K562 (cell line): ENCODE measurements around the gene DGCR8. TPM values are rescaled to one million over a fixed set of nuclear protein-coding genes. Genes with fewer than 3 reads are reported as not detected.

Experiments used
- ATAC-seq: fragments of 200-7000 bp; cut with Tn5 transposase; 3 replicates; pipeline ENCODE4 v1.9.1; 2020; ENCODE audit warnings: moderate library complexity
- BruUV-seq: library from RNA; stranded (reverse); fragments of 400-500 nt; replicated peaks from 2 replicates; lab custom pipeline; 2021; lab: Mats Ljungman, UMichigan
- CTCF ChIA-PET: fragments of 300-600 bp; formaldehyde crosslinking; extraction: SDS; loops from one replicate; lab custom pipeline; 2021; ENCODE audit warnings: low intra/inter-chr PET ratio; lab: Yijun Ruan, JAX
- POLR2A ChIA-PET: fragments of 300-600, 350-650 bp; sonication (Branson Sonifier 250); formaldehyde crosslinking; extraction: SDS; loops from one replicate; lab custom pipeline; 2021; ENCODE audit warnings: antibody characterized with exemption, inconsistent platforms; lab: Yijun Ruan, JAX
- DNase-seq, 4 experiments: peaks; one replicate each; pipeline versions ENCODE4 v3.0.0 to v3.0.0-alpha.2; 2011 to 2018; ENCODE audit warnings: low spot score in 3 of 4, mixed read lengths in 3 of 4; ENCODE audit errors: extremely low read depth in 1 of 4
- FAIRE-seq: peaks from 2 replicates; lab custom pipeline; 2011; peaks lifted over from hg19 to GRCh38; lab: Jason Lieb, UNC
- H2AFZ ChIP-seq: 2 replicates; pipeline ENCODE4 v1.6.0; 2011; ENCODE audit warnings: low read depth, low read length, control low read depth, inconsistent platforms
- H3K27ac ChIP-seq: fragments of 200-600 bp; 3 replicates; pipeline ENCODE4 v1.8.0; 2011; ENCODE audit warnings: low read depth, mild to moderate bottlenecking, control low read depth, inconsistent platforms, low read length, moderate library complexity, mixed read lengths; ENCODE audit errors: extremely low read depth
- H3K27me3 ChIP-seq, 2 experiments: fragments of 300-600 bp in 1 of 2; 2 replicates in 1 of 2; 3 replicates in 1 of 2; pipeline versions ENCODE4 v1.6.0 to v1.8.0; 2011; ENCODE audit warnings: inconsistent platforms in 2 of 2, low read length in 2 of 2, mild to moderate bottlenecking in 1 of 2, mixed read lengths in 1 of 2, moderate library complexity in 1 of 2; ENCODE audit not compliant: control insufficient read depth in 2 of 2, insufficient read depth in 2 of 2
- H3K36me3 ChIP-seq: fragments of 300-600 bp; 3 replicates; pipeline ENCODE4 v1.8.0; 2011; ENCODE audit warnings: mild to moderate bottlenecking, low read length, inconsistent platforms; ENCODE audit not compliant: control insufficient read depth, insufficient read depth
- H3K4me1 ChIP-seq, 2 experiments: fragments of 200-600 bp in 1 of 2; replicated peaks in 1 of 2; 2 replicates in 1 of 2; 3 replicates in 1 of 2; pipeline versions ENCODE4 v1.5.1 to v1.8.0; 2011; ENCODE audit warnings: inconsistent platforms in 2 of 2, low read length in 2 of 2, mild to moderate bottlenecking in 1 of 2, mixed read lengths in 1 of 2, moderate library complexity in 1 of 2; ENCODE audit not compliant: control insufficient read depth in 2 of 2, insufficient read depth in 2 of 2
- H3K4me2 ChIP-seq: 2 replicates; pipeline ENCODE4 v1.6.1; 2011; ENCODE audit warnings: low read length, control low read depth, inconsistent platforms, mixed read lengths; ENCODE audit not compliant: insufficient read depth
- H3K4me3 ChIP-seq: fragments of 200-600 bp; sonication (generic), shearing (Covaris generic); 2 replicates; pipeline ENCODE4 v1.5.1; 2016; ENCODE audit warnings: control low read depth, inconsistent platforms
- H3K79me2 ChIP-seq: fragments of 200-600 bp; 3 replicates; pipeline ENCODE4 v1.8.0; 2011; ENCODE audit warnings: low read length, inconsistent platforms; ENCODE audit not compliant: control insufficient read depth, insufficient read depth
- H3K9ac ChIP-seq, 2 experiments: 2 replicates each; pipeline versions ENCODE4 v1.6.0 to v1.6.1; 2011; ENCODE audit warnings: low read depth in 2 of 2, low read length in 2 of 2, control low read depth in 1 of 2, inconsistent platforms in 1 of 2, mild to moderate bottlenecking in 1 of 2, mixed read lengths in 1 of 2; ENCODE audit not compliant: insufficient read depth in 1 of 2
- H3K9me1 ChIP-seq: one replicate; pipeline ENCODE4 v1.6.0; 2011; ENCODE audit warnings: inconsistent platforms, mild to moderate bottlenecking, low read length, moderate library complexity; ENCODE audit not compliant: control insufficient read depth, insufficient read depth
- H3K9me3 ChIP-seq: replicated peaks from 2 replicates; pipeline ENCODE4 v1.5.1; 2011; ENCODE audit warnings: low read depth, low read length, inconsistent platforms; ENCODE audit not compliant: control insufficient read depth, insufficient read depth
- H4K20me1 ChIP-seq: replicated peaks from 2 replicates; pipeline ENCODE4 v1.6.1; 2011; ENCODE audit warnings: low read length, inconsistent platforms, mixed read lengths; ENCODE audit not compliant: control insufficient read depth, insufficient read depth
- ATF6 ChIP-seq: sonication (generic); formaldehyde crosslinking; IDR thresholded peaks from 2 replicates; pipeline ENCODE4 v1.4.0; 2020; ENCODE audit warnings: mild to moderate bottlenecking, missing genetic modification reagents
- GABPB1 ChIP-seq: sonication (generic); formaldehyde crosslinking; IDR thresholded peaks from 2 replicates; pipeline ENCODE4 v1.8.0; 2022; ENCODE audit warnings: mild to moderate bottlenecking, missing genetic modification reagents
- GATAD2A ChIP-seq: fragments of 450-650 bp; IDR thresholded peaks from 2 replicates; pipeline ENCODE4 v1.6.1; 2017
- HBP1 ChIP-seq: fragments of 450-650 bp; formaldehyde crosslinking; IDR thresholded peaks from 2 replicates; pipeline ENCODE4 v1.4.0; 2022; ENCODE audit warnings: missing genetic modification characterization
- MYNN ChIP-seq, 2 experiments: sonication (generic); formaldehyde crosslinking in 1 of 2; IDR thresholded peaks; 2 replicates each; pipeline versions ENCODE4 v1.5.0 to v1.6.1; 2016 to 2020; ENCODE audit warnings: antibody characterized with exemption in 1 of 2, missing genetic modification reagents in 1 of 2
- PHTF2 ChIP-seq: fragments of 250-450 bp; sonication (Bioruptor Pico); IDR thresholded peaks from 2 replicates; pipeline ENCODE4 v1.5.0; 2021; ENCODE audit warnings: mild to moderate bottlenecking
- POLR3A ChIP-seq: IDR thresholded peaks from 2 replicates; pipeline ENCODE4 v1.6.1; 2011; ENCODE audit warnings: borderline replicate concordance, mild to moderate bottlenecking, moderate library complexity; ENCODE audit not compliant: insufficient read length, insufficient read depth; ENCODE audit errors: extremely low read depth
- PURB ChIP-seq: sonication (generic); formaldehyde crosslinking; IDR thresholded peaks from 2 replicates; pipeline ENCODE4 v1.9.0; 2021; ENCODE audit warnings: low read depth, mild to moderate bottlenecking, missing genetic modification reagents
- RBFOX2 ChIP-seq: fragments of 200-400 bp; formaldehyde crosslinking; IDR thresholded peaks from 2 replicates; pipeline ENCODE4 v1.6.1; 2017; ENCODE audit warnings: low read depth, mild to moderate bottlenecking, low read length, moderate library complexity
- SETDB1 ChIP-seq: IDR thresholded peaks from one replicate; pipeline ENCODE4 v1.6.1; 2012; ENCODE audit warnings: low read length, control low read depth, inconsistent platforms
- SMAD2 ChIP-seq: fragments of 150-350 bp; IDR thresholded peaks from 2 replicates; pipeline ENCODE4 v1.6.1; 2014; ENCODE audit warnings: low read depth, mild to moderate bottlenecking, low read length
- ZKSCAN3 ChIP-seq: fragments of 250-450 bp; sonication (Bioruptor Pico); IDR thresholded peaks from 2 replicates; pipeline ENCODE4 v1.4.0; 2020
- ZKSCAN8 ChIP-seq: fragments of 200-800 bp; sonication (Bioruptor generic); IDR thresholded peaks from 2 replicates; pipeline ENCODE4 v1.6.1; 2016; ENCODE audit warnings: missing genetic modification characterization, missing compliant biosample characterization
- WGBS: fragments of 100-300 bp; shearing (Covaris generic); methylation state at CpG from one replicate; pipeline ENCODE4 v1.1.6; 2016; ENCODE audit warnings: low coverage, mixed read lengths; ENCODE audit not compliant: insufficient coverage; ENCODE audit errors: missing lambda C conversion rate; 5-methylcytosine and 5-hydroxymethylcytosine counted together
- in situ Hi-C: fragments of 300-500 bp; cut with MboI; formaldehyde crosslinking; loops from 4 replicates; pipeline ENCODE4 v1.15.0; 2018; ENCODE audit warnings: inconsistent platforms, mixed read lengths
- intact Hi-C: fragments of 100-400 bp; cut with micrococcal nuclease; formaldehyde crosslinking; loops from 2 replicates; pipeline ENCODE4 v1.14.2; 2022
- polyA plus RNA-seq, 8 experiments: library from polyadenylated mRNA; depleted of rRNA in 4 of 8; stranded (reverse) in 5 of 8; unstranded in 3 of 8; fragments of >200 nt; fragmentation: Nextera tagmentation in 2 of 8; fragmentation: Illumina TruSeq in 1 of 8; extraction: Ambion mirVana in 2 of 8; extraction: Trizol in 1 of 8; gene quantifications; 2 replicates each; pipeline versions ENCODE4 v1.2.1 to v1.2.3, GENCODE V29; 2011 to 2014; ENCODE audit warnings: inconsistent platforms in 1 of 8, missing spikeins in 1 of 8
- total RNA-seq, 7 experiments: library from RNA; depleted of rRNA in 6 of 7; stranded (reverse); fragments of >200 nt in 6 of 7; fragmentation: Illumina TruSeq in 2 of 7; extraction: Trizol in 2 of 7; gene quantifications; 2 replicates each; pipeline versions ENCODE4 v1.2.1 to v1.2.3, GENCODE V29; 2011 to 2021; ENCODE audit warnings: low replicate concordance in 1 of 7
- TF ChIP-seq, protein P1 (sequence below): fragments of 450-650 bp; IDR thresholded peaks from 2 replicates; pipeline ENCODE4 v1.6.1; 2016; ENCODE audit warnings: missing biosample characterization, missing genetic modification characterization

The DGCR8 gene
- total and polyA plus RNA-seq, 9 of the 15 experiments (the other 6 are each of a cell fraction or from before 2014, with no cell fraction given), result 5.9 to 144 (median 80.1) TPM

DNA sequence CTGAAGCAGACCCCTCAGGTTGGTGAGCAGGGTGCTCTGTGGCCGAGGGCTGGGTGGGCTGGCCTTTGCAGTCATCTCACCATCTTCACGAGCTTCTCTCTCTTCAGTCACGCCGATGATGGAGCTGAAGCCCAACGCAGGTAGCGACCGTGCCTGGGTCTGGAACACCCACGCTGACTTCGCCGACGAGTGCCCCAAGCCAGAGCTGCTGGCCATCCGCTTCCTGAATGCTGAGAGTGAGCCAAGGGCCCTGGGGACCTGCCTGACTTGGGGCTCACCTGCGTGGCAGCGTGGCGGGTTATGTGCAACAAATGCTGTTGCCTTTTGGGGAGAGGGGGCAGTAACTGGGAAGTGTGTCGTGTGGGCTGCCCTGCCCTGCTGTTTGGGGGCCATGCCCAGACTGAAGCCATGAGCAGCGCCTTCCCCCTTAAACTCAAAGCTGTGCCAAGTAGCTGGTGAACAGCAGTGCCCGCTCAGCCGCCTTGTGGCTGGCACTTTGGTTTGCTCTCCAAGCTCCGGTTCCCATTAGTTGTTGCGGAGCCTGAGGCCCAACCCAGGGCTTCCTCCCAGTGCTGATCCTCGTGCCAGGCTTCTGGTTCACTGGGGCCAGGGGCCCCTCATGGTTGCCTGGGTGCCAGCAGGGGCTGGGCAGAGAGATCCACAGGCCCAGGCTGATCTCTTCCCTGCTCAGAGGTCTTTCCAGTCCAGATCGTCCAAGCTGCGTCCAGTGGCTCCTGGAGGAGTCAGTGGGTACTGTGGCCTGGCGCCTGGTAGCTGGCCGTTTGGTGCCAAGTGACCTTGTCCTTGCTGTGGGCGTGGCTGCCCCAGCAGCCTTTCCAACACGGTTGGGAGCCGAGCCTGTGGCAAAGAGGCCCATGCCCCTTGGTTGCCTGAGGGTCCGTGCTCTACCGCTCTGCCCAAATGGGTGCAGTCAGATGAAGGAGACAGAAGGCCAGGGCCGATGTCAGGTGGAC lies 45.4 kb downstream of the DGCR8 start (continued):
- peak; percentile 75 for TF ChIP-seq RBFOX2

- FAIRE-seq (peak; percentile 26), ATAC-seq (no peak), DNase-seq (no peak)
- ChIA-PET POLR2A (interaction anchor here (0.7 to 8.3 kb wide), 13 partner anchors 8 to 402 kb away, joined by 3 to 212 read pairs (median 5); partner anchors contain the start of genes CCDC188, RANBP1 and TRMT2A), CTCF (no interaction called here)
- Histone ChIP-seq H4K20me1 (peaks cover 79% of the 10 kb centered on the region), H3K79me2 (peaks cover 33% of the 10 kb centered on the region), H3K9me1 (peaks cover 4% of the 10 kb centered on the region), H3K9ac (peak overlapping the region in 1 of 2 experiments; percentile 38; a peak in 1 of 4 replicates), H3K4me1 (peaks cover 3 to 75% of the 10 kb centered on the region in 2 experiments; a peak in 4 of 5 replicates), H3K36me3 (peaks cover 68% of the 10 kb centered on the region), H2AFZ (no peak overlapping the region), H3K4me3 (no peak overlapping the region), H3K9me3 (no peaks in the 10 kb centered on the region), H3K27ac (no peak overlapping the region), H3K4me2 (no peak overlapping the region), H3K27me3 (no peaks in the 10 kb centered on the region)
- WGBS, result 89% methylated on average over 19 of the region's 19 CpGs
- in situ Hi-C loops (loop anchor here (5.0 kb wide), 1 partner anchor 154 kb away; no protein-coding TSS in a partner anchor), intact Hi-C loops (no loop called here)
- no TSS peak for BruUV-seq
- TF ChIP-seq PHTF2 (CRISPR knock-in tag) (no peak), POLR3A (no peak), ZKSCAN8 (CRISPR knock-in tag) (no peak), ATF6 (CRISPR knock-in tag) (no peak), HBP1 (no peak), MYNN (IDR thresholded peaks at IDR 0.05) (no peak), MYNN (CRISPR knock-in tag; IDR thresholded peaks at IDR 0.05) (no peak), PURB (no peak), SETDB1 (peak; percentile 22), GABPB1 (CRISPR knock-in tag) (no peak), ZKSCAN3 (no peak), GATAD2A (no peak), SMAD2 (no peak)
- TF ChIP-seq, protein P1, sequence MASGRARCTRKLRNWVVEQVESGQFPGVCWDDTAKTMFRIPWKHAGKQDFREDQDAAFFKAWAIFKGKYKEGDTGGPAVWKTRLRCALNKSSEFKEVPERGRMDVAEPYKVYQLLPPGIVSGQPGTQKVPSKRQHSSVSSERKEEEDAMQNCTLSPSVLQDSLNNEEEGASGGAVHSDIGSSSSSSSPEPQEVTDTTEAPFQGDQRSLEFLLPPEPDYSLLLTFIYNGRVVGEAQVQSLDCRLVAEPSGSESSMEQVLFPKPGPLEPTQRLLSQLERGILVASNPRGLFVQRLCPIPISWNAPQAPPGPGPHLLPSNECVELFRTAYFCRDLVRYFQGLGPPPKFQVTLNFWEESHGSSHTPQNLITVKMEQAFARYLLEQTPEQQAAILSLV (tag), result no peak
These were observed 46.4 kb downstream of the DGCR8 start for GRCh38 chr22:20126284-20127029.
